Activated CD4-positive, CD25-positive, alpha-beta regulatory T cell treated with anti-CD3 and anti-CD28 coated beads, Interleukin-2, amount 50 U/mL, for 16 hours (primary cell): ENCODE results near the gene ITPK1.

Experiments
- DNase-seq: peaks from one replicate; pipeline ENCODE4 v3.0.0-alpha.2; 2020; ENCODE audit warnings: low read depth, low spot score

Gene ITPK1

DNA sequence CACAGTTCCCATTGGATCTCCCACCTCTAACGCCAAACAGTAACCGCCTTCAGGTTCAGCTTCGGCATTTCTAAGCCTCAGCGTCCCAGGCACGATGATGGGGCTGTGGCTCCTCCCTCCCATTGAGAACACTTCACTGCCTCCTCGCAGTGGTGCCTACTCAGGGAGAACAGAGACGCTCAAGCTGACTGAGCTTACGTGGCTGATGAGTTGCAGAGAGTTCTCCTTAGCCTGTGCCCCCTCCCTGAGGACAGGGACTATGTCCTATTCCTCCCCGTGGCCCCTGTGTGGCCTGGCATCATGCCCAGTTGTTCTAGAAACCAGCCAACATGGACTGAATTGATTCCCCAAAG, 87.0 kb downstream of the ITPK1 start:
- no peak for DNase-seq

DNA sequence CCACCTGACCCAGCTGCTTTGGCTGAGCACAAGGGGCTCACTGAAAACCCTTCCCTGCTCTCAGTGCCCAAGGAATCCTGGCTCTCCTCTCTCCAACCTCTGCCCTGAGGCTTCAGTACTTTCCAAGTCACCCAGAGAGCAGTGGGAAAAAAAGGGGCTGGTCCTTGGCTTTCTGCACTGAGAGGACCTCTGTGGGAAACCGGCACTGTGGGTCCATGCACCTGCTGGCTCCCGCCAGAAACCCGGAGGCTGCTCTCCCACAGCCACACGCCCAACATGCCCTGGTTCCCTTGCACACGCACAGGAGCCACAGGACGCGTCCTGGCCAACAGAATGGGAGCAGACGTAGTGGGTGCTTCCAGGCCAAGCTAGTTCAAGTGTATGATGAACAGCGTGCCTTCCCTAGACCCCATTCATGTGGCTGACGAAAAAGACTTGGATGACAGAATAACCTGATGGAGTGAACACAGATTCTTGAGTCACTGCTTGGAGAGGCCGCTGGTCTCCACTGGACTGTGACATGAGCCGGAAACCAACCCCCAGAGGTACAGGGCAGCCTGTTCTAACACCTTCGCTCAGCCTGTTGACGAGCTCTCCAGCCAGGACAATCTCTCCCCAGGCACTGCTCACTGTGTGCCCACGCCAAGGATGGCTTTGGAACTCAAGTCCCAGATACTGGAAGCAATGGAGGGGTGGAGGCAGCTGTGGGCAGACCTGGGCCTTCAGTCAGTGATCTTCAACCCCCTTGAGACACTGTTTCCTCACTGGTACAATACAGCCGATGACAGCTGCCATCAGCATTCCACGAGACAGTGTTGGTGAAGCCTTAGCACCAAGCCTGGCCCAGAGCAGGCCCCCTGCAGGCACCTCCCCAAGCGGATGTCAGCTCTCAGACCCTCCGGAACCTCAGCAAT, 87.7 kb downstream of the ITPK1 start:
- no peak for DNase-seq

DNA sequence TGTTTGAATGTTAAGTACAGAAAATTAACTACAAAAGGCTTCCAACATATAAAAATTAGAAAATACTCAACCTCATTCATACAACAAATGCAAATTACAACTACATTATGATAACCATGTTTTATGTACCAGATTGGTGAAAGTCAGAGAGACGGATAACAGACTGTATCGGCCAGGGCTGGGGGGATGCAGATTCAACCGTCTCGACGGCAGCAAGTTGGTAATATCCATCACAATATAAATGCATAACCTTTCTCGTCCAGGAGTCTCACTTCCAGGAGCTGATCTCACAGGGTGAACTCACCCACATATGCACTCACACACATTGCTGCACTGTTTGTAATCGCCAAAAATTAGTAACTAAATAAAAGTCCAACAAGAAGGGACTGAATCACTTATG, 89.4 kb downstream of the ITPK1 start:
- DNase-seq: no peak

DNA sequence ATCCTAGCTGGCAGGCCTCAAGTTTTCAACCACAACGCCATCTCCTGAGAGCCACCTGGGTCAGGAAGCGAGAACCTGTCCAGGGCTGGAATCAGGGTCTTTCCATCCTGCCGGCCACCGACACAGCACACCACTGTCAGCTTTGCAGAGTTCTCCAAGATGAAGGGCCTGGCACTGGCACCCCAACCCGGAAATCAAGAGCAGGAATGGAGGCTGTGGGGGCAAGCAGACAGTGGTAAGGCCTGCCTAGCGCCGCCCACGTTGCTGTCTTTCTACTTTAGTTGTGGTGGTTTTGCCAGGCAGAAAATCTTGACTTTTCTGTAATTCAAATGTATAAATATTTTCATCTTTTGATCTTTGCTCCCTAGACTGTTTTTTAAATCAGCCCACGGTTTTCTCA, 90.7 kb downstream of the ITPK1 start:
- DNase-seq: no peak

DNA sequence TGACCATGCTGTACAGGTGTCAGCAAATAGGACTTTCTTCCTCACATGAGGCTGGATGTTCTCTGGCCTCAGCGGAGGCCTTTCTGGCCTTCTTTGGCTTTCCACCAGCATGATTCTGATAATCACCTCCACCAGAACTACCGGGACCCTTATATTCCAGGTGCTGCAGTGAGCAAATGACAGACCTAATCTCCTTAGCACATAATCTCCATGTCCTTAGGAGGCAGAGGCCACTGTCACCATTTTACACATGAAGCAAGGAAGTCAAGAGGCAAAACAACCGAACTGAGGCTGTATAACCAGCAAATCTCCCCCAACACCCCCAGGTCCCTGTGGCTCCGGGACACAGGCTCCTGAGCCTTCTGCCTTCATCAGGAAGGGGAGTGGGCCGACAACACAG, 91.2 kb downstream of the ITPK1 start:
- DNase-seq: no peak

DNA sequence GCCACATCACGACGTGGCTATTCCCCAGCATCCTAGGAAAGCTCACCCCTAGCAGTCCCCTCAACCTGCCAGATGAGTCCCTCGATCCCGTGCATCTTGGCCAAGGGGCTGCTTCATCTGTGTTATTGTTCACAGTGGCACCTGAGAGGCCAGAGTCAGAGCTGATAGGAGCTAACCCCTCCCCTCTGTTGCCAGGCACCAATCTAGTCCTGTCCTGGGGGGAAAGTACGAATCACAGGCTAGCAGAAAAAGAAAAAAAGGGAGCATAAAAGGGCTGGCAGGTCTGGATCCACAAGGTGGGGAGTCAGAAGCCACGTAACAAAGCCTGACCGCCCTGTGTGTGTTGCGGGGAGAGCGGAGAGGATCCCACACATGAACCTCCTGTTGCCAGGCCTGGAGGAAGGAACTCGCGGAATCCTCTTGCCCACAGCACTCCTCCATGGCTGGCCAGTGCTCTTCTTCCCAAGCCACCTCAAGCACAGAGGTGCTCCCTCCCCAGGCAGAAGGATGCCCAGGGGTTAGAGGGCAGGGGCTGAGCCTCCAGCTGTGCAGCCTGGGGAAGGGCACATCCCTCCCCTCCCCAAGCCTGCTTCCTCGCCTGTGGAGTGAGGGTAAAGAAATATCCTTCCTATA, 91.8 kb downstream of the ITPK1 start:
- DNase-seq: no peak

DNA sequence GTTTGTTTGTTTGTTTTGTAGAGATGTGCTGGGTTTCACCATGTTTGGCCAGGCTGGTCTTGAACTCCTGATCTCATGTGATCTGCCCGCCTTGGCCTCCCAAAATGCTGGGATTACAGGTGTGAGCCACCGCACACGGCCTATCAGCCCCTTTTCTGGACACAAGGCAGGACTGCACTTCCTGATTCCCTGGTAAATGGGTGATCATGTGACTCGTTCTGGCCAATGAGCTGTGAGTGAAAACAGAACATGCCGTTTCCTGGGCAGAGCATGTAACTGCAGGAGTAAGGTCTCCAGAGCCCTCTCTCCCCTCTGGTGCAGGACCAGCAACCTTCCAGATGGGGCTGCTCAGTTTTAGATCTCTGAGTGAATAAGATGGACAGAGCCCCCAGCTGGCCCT, 92.7 kb downstream of the ITPK1 start:
- DNase-seq: no peak

DNA sequence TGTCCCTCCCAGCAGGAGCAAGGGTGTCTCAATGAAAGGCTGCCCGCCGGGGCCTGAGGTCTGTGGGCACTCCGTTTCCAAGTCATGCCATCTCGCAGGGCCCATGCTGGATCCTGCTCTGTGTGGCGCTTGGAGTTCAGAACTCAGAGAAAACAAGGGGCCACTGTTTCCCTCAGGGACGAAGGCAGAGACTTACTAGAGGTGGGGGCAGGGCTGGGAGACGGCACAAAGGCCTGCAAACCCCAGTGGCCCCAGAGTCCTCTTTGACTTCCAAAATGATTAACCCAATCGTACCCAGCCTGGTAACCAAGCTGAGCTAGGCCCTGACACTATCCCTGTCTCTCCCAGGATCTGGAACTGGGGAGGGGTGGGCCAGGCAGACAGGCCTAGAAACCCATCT, 95.8 kb downstream of the ITPK1 start:
- no peak for DNase-seq

DNA sequence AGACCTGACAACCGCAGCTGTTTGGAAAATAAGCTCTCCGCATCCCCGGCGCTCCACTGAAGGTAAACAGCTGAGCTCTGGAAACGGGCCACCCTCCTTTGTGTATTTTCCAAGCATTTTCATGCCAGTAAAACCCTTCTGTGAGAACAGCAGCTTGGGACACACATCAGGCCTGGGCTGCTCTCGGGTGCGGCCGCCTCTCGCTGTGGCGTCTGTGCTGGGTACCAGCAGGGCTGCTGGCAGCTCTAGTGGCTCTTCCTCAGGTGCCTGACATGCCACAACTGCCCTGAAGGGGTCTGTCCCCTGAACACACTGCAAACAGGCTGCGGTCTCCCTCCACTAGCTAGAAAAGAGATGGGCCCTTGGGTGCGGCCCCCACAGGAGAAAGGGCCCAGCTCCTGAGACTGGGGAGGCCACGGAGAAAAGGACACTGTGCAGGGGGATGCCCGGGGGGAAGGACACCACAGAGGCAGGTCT, 96.3 kb downstream of the ITPK1 start:
- no peak for DNase-seq

DNA sequence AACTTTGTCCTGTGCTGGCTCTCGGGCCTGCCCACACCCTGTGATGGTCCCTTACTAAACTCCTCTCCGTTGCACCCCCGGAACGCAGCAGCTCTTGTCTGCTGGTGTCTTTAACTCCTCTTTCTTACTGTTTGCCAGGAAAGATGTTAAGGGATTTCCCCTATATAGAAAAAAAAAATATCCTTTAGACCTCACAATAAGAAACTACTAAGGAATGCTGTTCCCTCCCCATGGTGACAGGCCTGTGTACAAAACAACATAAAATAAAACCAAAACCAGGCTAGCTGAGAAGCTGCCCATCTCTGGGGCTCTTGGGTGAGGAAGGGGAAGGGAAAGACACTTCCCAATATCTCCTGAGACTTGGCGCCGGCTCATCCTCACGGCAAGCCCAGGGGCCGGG, 97.4 kb downstream of the ITPK1 start:
- no peak for DNase-seq

DNA sequence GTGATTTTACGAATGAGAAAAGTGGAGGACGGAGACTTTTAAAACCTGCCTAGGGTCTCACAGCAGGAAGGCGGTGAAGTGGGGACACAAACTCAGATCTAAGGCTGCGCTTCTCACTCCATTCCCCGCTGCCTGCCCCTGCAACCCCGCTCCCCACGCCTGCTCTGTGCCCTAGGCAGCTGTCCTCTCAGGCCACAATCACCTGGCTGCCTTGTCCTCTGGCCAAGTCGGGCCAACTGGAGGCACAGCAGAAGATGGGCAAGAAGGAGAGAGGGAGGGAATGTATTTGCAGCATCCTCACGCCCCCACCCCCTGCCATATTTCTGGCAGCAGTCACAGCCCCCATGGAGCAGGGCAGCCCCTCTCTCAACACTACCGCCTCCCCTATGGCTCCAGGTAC, 97.8 kb downstream of the ITPK1 start:
- no peak for DNase-seq

DNA sequence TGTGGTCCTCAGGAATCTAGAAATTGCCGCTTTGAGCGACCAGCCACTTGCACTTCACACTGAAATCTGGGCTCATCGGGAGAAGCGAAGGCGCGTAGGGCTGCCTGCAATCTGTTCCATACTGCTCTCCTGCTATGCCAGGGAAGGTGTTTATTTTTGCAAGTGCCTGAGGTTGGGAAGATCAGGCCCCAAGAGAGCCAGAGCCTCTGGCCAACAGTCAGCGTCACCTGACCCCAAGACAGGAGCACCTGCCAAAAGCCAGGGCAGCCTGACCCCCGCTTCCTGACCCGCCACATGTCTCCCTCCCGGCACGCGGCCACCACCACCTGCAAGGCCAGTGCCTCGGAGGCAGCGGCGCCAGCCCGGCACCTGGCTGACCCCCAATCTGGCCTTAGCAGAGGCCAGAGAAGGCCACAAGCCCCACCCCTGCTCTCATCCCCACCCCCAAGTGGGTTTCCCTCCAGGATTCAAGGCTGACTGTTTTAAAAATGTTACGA, 98.4 kb downstream of the ITPK1 start:
- no peak for DNase-seq

DNA sequence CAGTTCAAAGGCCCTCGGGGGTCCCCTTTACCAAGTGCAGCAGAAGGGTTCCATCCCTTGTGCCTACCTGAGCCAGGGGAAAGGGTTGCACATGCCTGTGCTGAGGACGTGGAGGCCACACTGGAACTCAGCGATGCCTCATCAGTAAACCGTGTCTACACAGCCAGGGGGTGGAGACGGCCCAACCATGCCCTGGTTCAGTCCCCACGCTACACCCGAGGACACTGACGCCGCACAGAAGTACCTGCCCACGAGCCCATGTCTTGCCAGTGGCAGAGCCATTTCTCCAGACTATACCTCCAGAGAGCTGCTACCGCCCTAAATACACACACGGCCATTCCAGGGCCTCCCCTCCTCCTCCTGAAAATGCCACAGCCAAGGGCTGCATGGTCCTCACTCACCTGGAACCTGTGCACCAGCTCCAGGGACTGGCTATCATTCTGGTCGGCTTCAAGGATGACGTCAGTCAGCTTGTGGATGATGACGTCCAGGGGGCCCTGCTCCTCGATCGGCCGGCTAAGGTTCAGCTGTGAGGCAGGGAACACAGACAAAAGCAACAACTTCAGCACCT, 99.4 kb downstream of the ITPK1 start:
- no peak for DNase-seq

DNA sequence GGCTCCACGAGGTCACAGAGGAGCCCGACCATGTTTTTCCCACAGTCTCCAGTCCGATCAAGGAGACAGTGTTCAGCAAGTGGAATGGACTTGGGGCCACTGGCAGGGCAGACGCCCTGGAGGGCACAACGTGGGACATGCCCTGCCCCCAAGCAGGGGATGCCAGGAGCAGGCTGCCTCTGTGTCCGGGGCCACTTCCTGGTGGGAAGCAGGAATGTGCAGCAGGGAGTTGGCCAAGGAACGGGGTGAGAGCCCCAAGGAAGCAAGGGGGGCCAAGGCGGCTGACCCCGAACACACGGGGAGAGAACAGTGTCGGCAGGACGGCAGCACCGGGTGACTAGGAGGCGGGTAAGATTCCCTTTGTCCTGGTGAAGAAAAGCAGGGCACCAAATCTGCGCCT, 100.2 kb downstream of the ITPK1 start:
- DNase-seq: no peak

DNA sequence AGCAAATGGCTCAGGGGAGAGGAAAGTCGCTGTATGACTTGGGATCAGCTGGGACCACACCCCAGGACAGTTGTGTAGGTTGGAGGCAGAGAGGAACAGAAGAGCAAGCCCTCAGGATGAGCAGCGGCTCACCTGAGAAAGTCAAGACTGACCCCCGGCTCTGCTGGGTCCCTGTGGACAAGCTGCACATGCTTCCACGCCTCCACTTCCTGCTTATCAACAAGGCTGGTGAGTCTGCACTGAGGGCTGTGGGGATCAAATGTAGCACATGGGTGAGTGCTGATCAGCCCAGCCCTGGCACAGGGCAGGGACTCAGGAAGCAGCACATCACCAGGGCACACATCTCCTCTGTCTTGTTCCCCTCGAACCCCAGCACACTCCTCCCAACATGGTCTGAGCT, 100.7 kb downstream of the ITPK1 start:
- no peak for DNase-seq

DNA sequence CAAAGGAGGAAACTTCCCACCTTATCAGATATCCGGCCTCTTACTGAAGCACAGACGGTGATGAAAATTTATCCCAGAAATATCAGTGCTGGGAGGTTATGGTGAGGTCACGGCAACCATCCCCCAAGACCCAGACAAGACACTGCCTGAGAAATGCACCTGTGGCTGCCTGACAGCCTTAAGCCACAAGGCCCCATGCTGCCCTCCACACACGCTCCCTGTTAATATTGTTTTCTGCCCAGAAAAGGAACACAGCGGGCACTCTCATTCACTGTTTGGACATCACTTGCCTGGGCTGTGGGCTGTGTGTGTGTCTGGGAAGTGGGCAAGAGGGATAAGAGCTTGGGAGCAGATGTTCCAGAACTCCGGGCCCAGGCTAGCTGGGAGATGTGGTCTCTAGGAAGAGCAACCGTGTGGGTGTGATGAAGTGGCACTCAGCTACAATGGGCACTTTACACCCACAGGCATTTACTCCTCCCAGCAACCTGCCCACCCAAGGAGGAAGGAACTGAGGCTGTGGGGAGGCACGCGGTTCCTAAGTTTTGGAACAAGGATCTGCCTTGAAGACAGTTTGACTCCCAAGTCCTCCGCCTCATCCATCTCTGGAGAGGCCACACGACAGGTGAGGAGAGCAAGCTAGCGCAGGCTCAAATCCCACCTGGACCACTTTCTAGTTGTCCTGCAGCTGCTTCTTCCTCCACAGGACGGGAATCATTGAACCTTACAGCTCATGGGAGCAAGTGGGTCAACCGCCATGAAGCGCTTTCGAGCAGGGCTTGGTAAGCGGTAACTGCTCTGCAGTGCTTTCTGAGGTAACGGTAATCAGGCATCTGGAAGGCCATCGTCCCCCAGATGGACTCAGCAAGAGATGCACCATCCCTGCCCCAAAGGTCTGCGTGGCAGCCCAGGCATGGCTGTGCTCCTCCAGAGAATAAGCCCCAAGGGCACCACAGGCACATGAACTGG, 101.4 kb downstream of the ITPK1 start:
- no peak for DNase-seq

DNA sequence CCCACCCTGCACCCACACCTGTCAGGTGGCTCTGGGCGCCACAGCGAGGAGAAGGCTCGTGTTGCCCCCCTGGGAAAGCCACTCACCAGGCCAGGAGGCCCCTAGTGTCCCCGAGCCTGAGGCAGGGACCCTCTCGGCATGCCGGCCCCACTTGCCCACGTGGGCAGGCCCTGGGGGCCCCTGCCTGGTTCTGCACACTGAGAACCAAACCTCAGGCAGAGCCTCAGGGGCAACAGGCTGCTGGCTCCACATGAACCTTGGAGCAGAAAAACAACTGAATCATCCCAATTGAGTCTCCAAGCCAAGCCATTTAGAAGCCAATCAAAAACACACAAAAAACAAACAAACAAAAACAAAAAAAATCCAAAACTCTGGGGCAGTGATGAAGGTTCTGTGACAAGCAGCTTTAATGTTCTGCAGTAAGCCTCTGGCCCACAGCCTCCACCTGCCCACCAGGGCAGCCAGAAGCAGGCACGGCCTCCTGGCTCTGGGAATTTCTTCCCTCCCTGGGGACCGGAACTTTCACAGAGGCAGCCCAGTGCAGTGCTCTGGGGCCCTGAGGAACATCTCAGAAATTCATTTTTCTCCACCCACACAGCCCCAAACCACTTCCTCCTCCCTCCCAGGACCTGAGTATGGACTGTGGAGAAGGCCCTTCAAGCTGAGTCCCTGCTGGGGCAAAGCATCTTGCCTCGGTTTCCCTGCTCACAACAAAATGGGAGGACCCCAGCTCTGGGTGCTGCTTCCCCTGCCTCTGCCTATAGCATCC, 102.6 kb downstream of the ITPK1 start:
- DNase-seq: no peak

DNA sequence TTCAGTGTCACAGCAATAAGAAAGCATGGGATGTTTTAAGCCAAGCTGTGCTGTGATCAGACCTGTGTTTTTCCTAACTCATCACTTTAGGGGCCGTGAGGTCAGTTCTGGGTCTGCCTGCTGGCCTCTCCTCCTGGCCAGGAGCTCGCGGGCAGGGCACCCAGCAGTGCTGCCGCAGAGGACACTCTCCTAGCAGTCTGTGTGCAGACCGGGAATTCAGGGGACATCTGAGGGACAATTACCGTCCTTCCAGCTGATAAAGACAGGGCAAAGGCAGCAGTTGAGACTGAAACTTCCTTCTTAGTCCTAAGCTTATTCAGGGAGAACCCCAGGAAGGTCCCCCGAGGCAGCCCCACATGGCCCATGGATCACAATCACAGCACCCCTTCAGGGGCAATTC, 103.2 kb downstream of the ITPK1 start:
- DNase-seq: no peak

DNA sequence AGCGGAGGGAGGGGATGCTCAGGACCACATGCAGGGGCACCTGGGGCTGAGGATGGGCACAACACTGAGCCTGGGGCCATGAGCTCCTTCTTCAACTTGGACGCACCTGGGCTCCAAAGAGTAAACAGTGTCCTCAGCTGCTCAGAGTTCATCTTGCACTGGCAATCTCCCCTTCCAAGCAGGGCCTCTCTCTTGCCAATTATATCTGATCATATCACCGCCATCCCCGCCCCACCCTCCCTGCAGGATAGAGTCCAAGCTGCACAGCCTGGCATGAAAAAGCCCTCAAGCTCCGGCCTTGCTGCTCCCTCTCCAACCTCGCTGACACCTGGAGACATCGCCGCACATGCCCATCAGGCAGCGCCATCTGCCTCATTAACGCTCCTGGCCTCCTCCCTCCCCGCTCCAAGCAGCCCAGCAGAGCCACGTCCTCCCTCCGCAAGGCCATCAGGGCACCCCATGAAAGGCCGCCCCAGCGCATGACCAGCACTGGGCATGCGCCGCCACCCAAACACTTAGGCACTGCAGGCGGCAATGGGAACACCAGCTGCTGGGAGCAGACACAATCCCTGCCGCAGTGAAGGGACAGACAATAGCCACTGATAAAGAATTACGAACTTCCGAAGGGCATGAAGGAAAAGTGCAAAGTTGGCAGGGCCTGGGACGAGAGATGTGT, 103.9 kb downstream of the ITPK1 start:
- DNase-seq: no peak

DNA sequence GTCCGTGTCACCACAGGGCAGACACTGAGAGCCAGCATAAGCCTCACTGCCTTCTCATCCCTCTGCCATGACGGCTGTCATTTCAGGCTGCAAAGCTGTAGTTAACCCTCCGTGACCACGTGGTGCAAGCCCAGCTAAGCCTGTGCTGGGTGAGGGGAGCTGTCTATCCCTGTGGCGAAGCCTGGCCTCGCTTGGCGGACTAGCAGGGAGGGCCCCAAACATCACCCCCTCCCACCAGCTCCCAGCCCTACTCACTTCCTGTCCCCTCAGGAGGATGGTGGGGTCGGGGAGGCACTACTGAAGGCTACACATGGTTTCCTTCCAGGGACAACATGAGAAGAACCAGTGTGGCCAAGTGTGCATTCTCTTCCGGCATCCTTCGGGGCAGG, 104.6 kb downstream of the ITPK1 start:
- DNase-seq: no peak
